Right lobe of liver (tissue), 6 donors: ENCODE results near the gene ENTHD1. TPM values are rescaled to one million over a fixed set of nuclear protein-coding genes. Genes with fewer than 3 reads are reported as not detected.

Source experiments
- ATAC-seq, 4 donors: fragments of 200-7000 bp; cut with Tn5 transposase; one replicate each; pipeline ENCODE4 v1.9.1; 2020; ENCODE audit warnings: mild to moderate bottlenecking in 4 of 4, moderate library complexity in 4 of 4
- DNase-seq, 3 donors: peaks; one replicate each; pipeline ENCODE4 v3.0.0-alpha.2; 2020
- H3K27ac ChIP-seq, 3 donors: fragments of 200-600 bp; one replicate each; pipeline ENCODE4 v1.8.0; 2022
- H3K27me3 ChIP-seq, 2 donors: fragments of 200-600 bp; one replicate each; pipeline ENCODE4 v1.8.0; 2022
- H3K36me3 ChIP-seq, 4 donors: fragments of 200-600 bp; sonication (generic) in 1 of 4; one replicate each; pipeline versions ENCODE4 v1.5.1 to v1.8.0; 2017 to 2022; ENCODE audit warnings: control low read depth in 1 of 4
- H3K4me1 ChIP-seq, 4 donors: fragments of 200-600 bp; sonication (generic) in 1 of 4; one replicate each; pipeline versions ENCODE4 v1.5.1 to v1.8.0; 2017 to 2022; ENCODE audit warnings: control low read depth in 1 of 4
- H3K4me3 ChIP-seq, 3 donors: fragments of 200-600 bp; one replicate each; pipeline ENCODE4 v1.8.0; 2022
- H3K9me3 ChIP-seq, 4 donors: fragments of 200-600 bp; sonication (generic) in 1 of 4; one replicate each; pipeline versions ENCODE4 v1.5.1 to v1.8.0; 2017 to 2022; ENCODE audit warnings: control low read depth in 1 of 4
- POLR2A ChIP-seq: fragments of 450-650 bp; IDR thresholded peaks from one replicate; pipeline ENCODE4 v1.6.1; 2017; ENCODE audit warnings: antibody characterized with exemption, mild to moderate bottlenecking
- WGBS: methylation state at CpG from one replicate; pipeline ENCODE4 v1.1.6; 2018; ENCODE audit warnings: low coverage, low lambda C conversion rate; ENCODE audit not compliant: insufficient coverage; ENCODE audit errors: missing lambda C conversion rate; 5-methylcytosine and 5-hydroxymethylcytosine counted together
- intact Hi-C, 2 donors: fragments of 100-400 bp; cut with DNase I; formaldehyde crosslinking; loops; one replicate each; pipeline versions ENCODE4 v1.11.2 to v1.14.1; 2022
- total RNA-seq, 6 experiments: library from RNA; depleted of rRNA in 2 of 6; stranded (reverse); fragments of >200 nt in 2 of 6; fragmentation: NEBNext Ultra II Directional in 3 of 6; extraction: Animal tissue kit (Norgen Biotek cat#: 25700) in 3 of 6; gene quantifications; one replicate each; pipeline versions ENCODE4 v1.1.0 to v1.2.4, GENCODE V29; 2016 to 2023
- TF ChIP-seq, protein P1 (sequence below), 4 donors: fragments of 200-600 bp in 3 of 4; fragments of 450-650 bp in 1 of 4; IDR thresholded peaks; one replicate each; pipeline versions ENCODE4 v1.5.1 to v1.8.0; 2016 to 2022; ENCODE audit warnings: antibody characterized with exemption in 4 of 4, mild to moderate bottlenecking in 2 of 4
- donor health status: DM: no; HTN: yes; CAD: no.
- donor health status: DM: no; HTN: no; CAD: no.
- donor health status: DM: no; HTN: no; CAD: no.
- donor health status: DM: no; HTN: yes; CAD: no.
- donor health status: DM: no; HTN: yes; CAD: no.

Gene ENTHD1
- total RNA-seq, 6 experiments from 2014 or later: not detected

DNA sequence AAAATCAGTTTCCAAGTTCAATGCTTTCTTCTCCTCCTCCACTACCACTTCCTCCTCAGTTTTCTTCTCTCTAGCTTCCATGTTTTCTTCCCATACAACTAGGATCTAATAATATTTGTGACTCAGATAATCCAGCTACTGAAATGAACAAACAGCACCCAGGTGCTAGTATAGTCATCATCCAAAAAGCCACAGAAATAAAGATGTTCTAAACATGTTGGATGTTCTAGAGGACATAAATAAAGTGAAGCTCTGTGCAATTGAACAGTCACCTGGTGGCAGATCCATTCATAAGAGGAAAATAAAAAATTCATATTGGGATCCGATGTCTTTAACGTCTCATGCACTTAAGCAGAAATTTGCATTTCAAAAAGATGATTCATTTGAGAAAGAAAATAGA is 142.8 kb downstream of the ENTHD1 start:
- WGBS: 48% methylated on average over 2 of the region's 2 CpGs
- no peaks in the 10 kb centered on the region for H3K4me1 ChIP-seq
- no peak for ATAC-seq
- H3K4me3 ChIP-seq: no peak overlapping the region
- no peaks in the 10 kb centered on the region for H3K9me3 ChIP-seq
- intact Hi-C loops: no loop called here
- H3K27me3 ChIP-seq: no peaks in the 10 kb centered on the region
- no peaks in the 10 kb centered on the region for H3K36me3 ChIP-seq
- DNase-seq: no peak
- H3K27ac ChIP-seq: no peak overlapping the region
- TF ChIP-seq, protein P1, sequence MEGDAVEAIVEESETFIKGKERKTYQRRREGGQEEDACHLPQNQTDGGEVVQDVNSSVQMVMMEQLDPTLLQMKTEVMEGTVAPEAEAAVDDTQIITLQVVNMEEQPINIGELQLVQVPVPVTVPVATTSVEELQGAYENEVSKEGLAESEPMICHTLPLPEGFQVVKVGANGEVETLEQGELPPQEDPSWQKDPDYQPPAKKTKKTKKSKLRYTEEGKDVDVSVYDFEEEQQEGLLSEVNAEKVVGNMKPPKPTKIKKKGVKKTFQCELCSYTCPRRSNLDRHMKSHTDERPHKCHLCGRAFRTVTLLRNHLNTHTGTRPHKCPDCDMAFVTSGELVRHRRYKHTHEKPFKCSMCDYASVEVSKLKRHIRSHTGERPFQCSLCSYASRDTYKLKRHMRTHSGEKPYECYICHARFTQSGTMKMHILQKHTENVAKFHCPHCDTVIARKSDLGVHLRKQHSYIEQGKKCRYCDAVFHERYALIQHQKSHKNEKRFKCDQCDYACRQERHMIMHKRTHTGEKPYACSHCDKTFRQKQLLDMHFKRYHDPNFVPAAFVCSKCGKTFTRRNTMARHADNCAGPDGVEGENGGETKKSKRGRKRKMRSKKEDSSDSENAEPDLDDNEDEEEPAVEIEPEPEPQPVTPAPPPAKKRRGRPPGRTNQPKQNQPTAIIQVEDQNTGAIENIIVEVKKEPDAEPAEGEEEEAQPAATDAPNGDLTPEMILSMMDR (IDR thresholded peaks at IDR 0.05): no peak
- no peak for TF ChIP-seq POLR2A

DNA sequence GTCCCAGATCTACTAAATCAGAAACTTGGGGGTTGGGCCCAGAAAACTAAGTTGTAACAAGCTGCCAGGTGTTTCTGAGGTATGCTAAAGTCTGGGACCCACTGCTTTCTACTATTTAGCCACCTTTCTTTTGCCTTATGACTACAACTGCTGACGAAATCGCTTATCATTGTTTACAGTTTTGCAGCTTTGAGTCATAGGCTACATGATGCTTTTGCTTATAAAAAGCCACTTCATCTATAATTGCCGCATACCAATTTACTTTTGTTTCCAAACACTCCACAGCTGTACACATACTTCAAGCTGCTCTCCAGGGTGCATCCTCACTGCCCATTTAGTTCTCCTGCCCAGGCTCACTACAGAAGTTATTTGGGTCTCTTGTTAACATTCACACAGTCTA is 144.7 kb downstream of the ENTHD1 start:
- no peaks in the 10 kb centered on the region for H3K36me3 ChIP-seq
- no peak overlapping the region for H3K27ac ChIP-seq
- no peak overlapping the region for H3K4me3 ChIP-seq
- DNase-seq: no peak
- TF ChIP-seq, protein P1 (IDR thresholded peaks at IDR 0.05): no peak
- no peak for TF ChIP-seq POLR2A
- ATAC-seq: no peak
- no peaks in the 10 kb centered on the region for H3K4me1 ChIP-seq
- no peaks in the 10 kb centered on the region for H3K27me3 ChIP-seq
- 42% methylated on average over 3 of the region's 3 CpGs for WGBS
- H3K9me3 ChIP-seq: no peaks in the 10 kb centered on the region
- intact Hi-C loops: no loop called here

DNA sequence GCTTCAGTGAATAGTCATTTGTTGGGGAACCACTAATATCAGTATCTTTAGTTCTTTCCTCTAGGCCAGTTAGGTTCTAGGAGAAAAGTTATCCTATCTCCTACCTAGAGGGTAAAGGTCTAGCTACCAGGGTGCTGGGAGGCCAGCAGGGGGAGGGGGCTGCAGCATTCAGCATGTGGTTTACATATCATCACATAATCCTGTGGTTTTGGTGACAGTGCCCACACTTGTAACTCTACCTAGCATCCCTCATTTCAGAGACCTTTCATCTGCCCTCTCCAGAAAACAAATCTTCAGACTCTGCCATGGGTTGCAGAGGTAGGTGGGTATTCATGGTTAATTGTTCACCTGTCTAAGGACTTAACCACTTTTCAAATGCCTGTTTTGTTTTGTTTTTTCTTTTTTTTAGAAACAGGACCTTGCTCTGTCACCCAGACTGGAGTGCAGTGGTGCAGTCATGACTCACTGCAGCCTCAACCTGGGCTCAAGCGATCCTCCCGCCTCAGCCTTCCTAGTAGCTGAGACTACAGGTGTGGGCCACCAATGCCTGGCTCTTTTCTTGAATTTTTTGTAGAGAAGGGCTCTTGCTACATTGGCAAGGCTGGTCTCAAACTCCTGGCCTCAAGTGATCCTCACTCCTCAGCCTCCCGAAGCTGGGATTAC is 146.8 kb downstream of the ENTHD1 start:
- Histone ChIP-seq H3K4me1 (no peaks in the 10 kb centered on the region), H3K27ac (no peak overlapping the region), H3K9me3 (no peaks in the 10 kb centered on the region), H3K27me3 (no peaks in the 10 kb centered on the region), H3K4me3 (no peak overlapping the region), H3K36me3 (no peaks in the 10 kb centered on the region)
- no peak for TF ChIP-seq POLR2A
- TF ChIP-seq, protein P1 (IDR thresholded peaks at IDR 0.05): no peak
- ATAC-seq (no peak), DNase-seq (no peak)
- intact Hi-C loops: no loop called here
- 77% methylated on average over 3 of the region's 3 CpGs for WGBS

DNA sequence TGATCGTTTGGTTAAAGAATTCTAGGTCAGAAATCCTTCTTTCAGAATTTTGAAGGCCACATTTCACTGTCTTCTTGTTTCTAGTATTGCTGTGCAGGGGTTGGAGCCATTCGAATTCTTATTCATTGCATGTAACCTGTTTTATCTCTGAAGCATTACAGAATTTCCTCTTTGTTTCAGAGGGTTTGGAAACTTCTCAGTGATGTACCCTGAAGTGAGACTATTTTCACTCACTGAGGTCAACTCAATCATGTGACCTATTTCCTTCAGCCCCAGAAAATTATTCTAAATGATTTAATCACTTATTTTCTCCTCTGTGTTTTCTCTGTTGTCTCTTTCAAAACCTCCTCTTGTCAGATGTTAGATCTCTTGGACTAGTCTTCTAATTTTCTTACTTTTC is 147.8 kb downstream of the ENTHD1 start:
- Histone ChIP-seq H3K27me3 (no peaks in the 10 kb centered on the region), H3K9me3 (no peaks in the 10 kb centered on the region), H3K36me3 (no peaks in the 10 kb centered on the region), H3K4me3 (no peak overlapping the region), H3K4me1 (no peaks in the 10 kb centered on the region), H3K27ac (no peak overlapping the region)
- 24% methylated on average over 2 of the region's 2 CpGs for WGBS
- ATAC-seq: no peak
- TF ChIP-seq POLR2A: no peak
- TF ChIP-seq, protein P1 (IDR thresholded peaks at IDR 0.05): no peak
- no peak for DNase-seq
- intact Hi-C loops: no loop called here

DNA sequence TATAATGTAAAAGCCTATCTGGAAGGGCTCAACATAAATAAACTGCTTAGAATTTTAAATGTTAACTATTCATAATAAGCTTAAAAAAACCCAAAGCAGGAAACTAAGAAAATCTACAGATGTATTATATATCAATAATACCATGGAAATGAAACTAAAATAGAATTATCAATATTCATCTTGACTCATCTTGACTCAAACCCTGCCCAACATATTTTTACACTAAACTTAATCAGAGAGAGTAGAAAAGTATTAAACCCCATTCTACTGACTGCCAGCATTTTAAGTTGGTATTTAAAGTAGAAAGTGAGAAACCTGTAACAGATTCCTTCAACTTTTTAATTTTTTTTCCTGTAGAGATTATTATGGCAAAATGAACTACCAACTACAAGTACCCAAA is 149.2 kb downstream of the ENTHD1 start:
- ATAC-seq: no peak
- no peak overlapping the region for H3K4me3 ChIP-seq
- intact Hi-C loops: no loop called here

More for the DNA sequence above, 149.2 kb downstream of the ENTHD1 start:
- Histone ChIP-seq H3K9me3 (no peaks in the 10 kb centered on the region), H3K36me3 (no peaks in the 10 kb centered on the region), H3K4me1 (no peaks in the 10 kb centered on the region), H3K27ac (no peak overlapping the region), H3K27me3 (no peaks in the 10 kb centered on the region)
- TF ChIP-seq POLR2A: no peak
- TF ChIP-seq, protein P1 (IDR thresholded peaks at IDR 0.05): no peak
- DNase-seq: no peak
